ENCODE data around the gene STK38L. TPM values are rescaled to one million over a fixed set of nuclear protein-coding genes. Genes with fewer than 3 reads are reported as not detected.

The STK38L gene
- total and polyA plus RNA-seq, 2 of the 8 experiments (the other 6 are each of a cell fraction or from before 2014, with no cell fraction given), result 8.1 to 63.6 TPM

- ChIA-PET POLR2A (ENCODE audit: partially characterized antibody) (interaction anchor here (0.6 to 2.3 kb wide), 9 partner anchors 9 to 395 kb away, joined by 3 to 11 read pairs (median 4); partner anchors contain the start of genes FGFR1OP2 and PPFIBP1), CTCF (ENCODE audit: partially characterized antibody) (interaction anchor here (0.8 to 1.3 kb wide), 2 partner anchors 12 to 27 kb away, joined by 4 to 5 read pairs; no protein-coding TSS in a partner anchor)
- Histone ChIP-seq H3K79me1 (ENCODE audit: low read depth, low read length) (peaks cover 3% of the 10 kb centered on the region; the same call in 1 of the 2 replicates), H2BK5ac (ENCODE audit: low read depth, low read length) (no peak overlapping the region), H3K4me1 (replicated peaks in 1 of 4; ENCODE audit: control insufficient read depth in 3 of 4, insufficient read depth in 4 of 4, low read length in 3 of 4) (peaks cover 0 to 8% (median 2%) of the 10 kb centered on the region in 4 experiments; a peak in 5 of 7 replicates), H4K20me1 (replicated peaks in 1 of 2; ENCODE audit: control insufficient read depth in 1 of 2, insufficient read depth in 2 of 2, low read length in 2 of 2) (peaks cover 0 to 3% of the 10 kb centered on the region in 2 experiments), H3K27ac (ENCODE audit: low read depth, low read length) (no peak overlapping the region), H2BK120ac (replicated peaks; ENCODE audit: low read depth, low read length) (no peak overlapping the region), H3K9ac (replicated peaks in 1 of 4; ENCODE audit: extremely low read depth in 1 of 4, low read depth in 3 of 4, low read length in 3 of 4) (peak overlapping the region; percentile 35 to 94 (median 72)), H3K9me3 (ENCODE audit: insufficient read depth in 2 of 2, low read depth in 1 of 2, low read length in 1 of 2) (no peaks in the 10 kb centered on the region), H3K18ac (ENCODE audit: extremely low read depth, low read length) (no peak overlapping the region), H3K4ac (replicated peaks; ENCODE audit: insufficient read length, low read depth, low read length) (no peak overlapping the region), H4K5ac (ENCODE audit: insufficient read length, low read depth, low read length) (no peak overlapping the region), H3K4me2 (ENCODE audit: insufficient read depth in 1 of 2, low read depth in 2 of 2, low read length in 2 of 2) (peak overlapping the region; percentile 70 to 88), H2AK5ac (ENCODE audit: low read depth, low read length) (no peak overlapping the region), H3K27me3 (replicated peaks in 1 of 4; ENCODE audit: control insufficient read depth in 3 of 4, extremely low read depth in 1 of 4, insufficient read depth in 3 of 4, low read length in 3 of 4) (peaks cover 3 to 14% (median 7%) of the 10 kb centered on the region in 4 experiments), H3K4me3 (ENCODE audit: extremely low read depth in 1 of 4, insufficient read depth in 2 of 4, low read depth in 3 of 4, low read length in 4 of 4) (peak overlapping the region; percentile 68 to 80 (median 71)), H2AFZ (ENCODE audit: low read length) (no peak overlapping the region; the same call in 1 of the 2 replicates), H4K91ac (replicated peaks; ENCODE audit: insufficient read length, low read length) (no peak overlapping the region), H2BK15ac (ENCODE audit: low read length) (no peak overlapping the region), H3K23me2 (ENCODE audit: low read depth, low read length) (peaks cover 12% of the 10 kb centered on the region), H4K8ac (ENCODE audit: extremely low read depth, insufficient read depth, low read length) (peak overlapping the region; percentile 31; the same call in 1 of the 2 replicates), H3K56ac (replicated peaks; ENCODE audit: insufficient read length, low read depth, low read length) (no peak overlapping the region), H2BK20ac (ENCODE audit: low read length) (no peak overlapping the region), H3K14ac (ENCODE audit: insufficient read length) (no peak overlapping the region), H3K36me3 (ENCODE audit: control insufficient read depth in 2 of 4, insufficient read depth in 4 of 4, low read length in 3 of 4) (no peaks in the 10 kb centered on the region), H3K79me2 (ENCODE audit: control insufficient read depth in 1 of 2, insufficient read depth in 2 of 2, low read length in 2 of 2) (peaks cover 0 to 34% of the 10 kb centered on the region in 2 experiments; a peak in 2 of 4 replicates), H2BK12ac (ENCODE audit: low read depth, low read length) (no peak overlapping the region), H3K23ac (ENCODE audit: insufficient read length) (no peak overlapping the region)
- DNase-seq (ENCODE audit: low read depth in 1 of 2, low spot score in 2 of 2), result peak in 1 of 2 experiments; percentile 67
- 0% methylated on average over 25 of the region's 40 CpGs; no CpG with 5 or more reads in 1 of the 2 experiments for WGBS, 2 experiments (ENCODE audit: extremely low coverage in 1 of 2, insufficient coverage in 1 of 2, insufficient read length in 1 of 2, insufficient replicate concordance in 2 of 2, low coverage in 1 of 2, low lambda C conversion rate in 2 of 2, missing lambda C conversion rate in 1 of 2)
- no peak for FAIRE-seq
- TF ChIP-seq CBX5 (IDR thresholded peaks at IDR 0.05; ENCODE audit: low read depth, low read length), result no peak
- TF ChIP-seq BRCA1 (IDR thresholded peaks at IDR 0.05; ENCODE audit: low read depth, low read length), result no peak
- TF ChIP-seq ASH2L (IDR thresholded peaks at IDR 0.05; ENCODE audit: low read length), result peak; percentile 84
- TF ChIP-seq KDM5A (IDR thresholded peaks at IDR 0.05; ENCODE audit: low read length), result no peak
- TF ChIP-seq RBBP5 (IDR thresholded peaks at IDR 0.05; ENCODE audit: borderline replicate concordance, low read depth, low read length), result 0 out of 2 replicates have a peak, but pooled peaks have one; percentile 61
- 0 out of 2 replicates have a peak, but pooled peaks have one; percentile 14 for TF ChIP-seq E2F6 (IDR thresholded peaks at IDR 0.05)
- no peak for TF ChIP-seq YY1 (IDR thresholded peaks at IDR 0.05; ENCODE audit: low read depth, low read length)
- TF ChIP-seq RNF2 (IDR thresholded peaks at IDR 0.05; ENCODE audit: borderline replicate concordance, low read depth, low read length, missing control alignments, poor library complexity, severe bottlenecking), result no peak
- TF ChIP-seq HDAC2 (IDR thresholded peaks at IDR 0.05; ENCODE audit: borderline replicate concordance in 1 of 2, low read depth in 2 of 2, low read length in 2 of 2), result peak in 1 of 2 experiments; percentile 78; a peak in 1 of 4 replicates
- no peak for TF ChIP-seq ATF3 (IDR thresholded peaks at IDR 0.05; ENCODE audit: insufficient read depth, low read depth, low read length)
Observed at GRCh38 chr12:27333403-27334009, 89.4 kb downstream of the STK38L start.

All from H1 (cell line).